Astrocyte (in vitro differentiated cells and primary cell): ENCODE data around the gene COL16A1. TPM values are rescaled to one million over a fixed set of nuclear protein-coding genes. Genes with fewer than 3 reads are reported as not detected.

Experiments
- DNase-seq: peaks from one replicate; pipeline ENCODE4 v3.0.0-alpha.2; 2010; ENCODE audit warnings: low read depth
- FAIRE-seq: peaks from 2 replicates; lab custom pipeline; 2011; peaks lifted over from hg19 to GRCh38; lab: Jason Lieb, UNC
- H2AFZ ChIP-seq: 2 replicates; pipeline ENCODE4 v1.6.0; 2012; ENCODE audit warnings: low read depth, low read length, inconsistent platforms
- H3K27ac ChIP-seq: 2 replicates; pipeline ENCODE4 v1.5.1; 2011; ENCODE audit warnings: low read depth, low read length, inconsistent platforms
- H3K27me3 ChIP-seq: 2 replicates; pipeline ENCODE4 v1.6.0; 2011; ENCODE audit warnings: low read length, inconsistent platforms; ENCODE audit not compliant: insufficient read depth
- H3K36me3 ChIP-seq: 2 replicates; pipeline ENCODE4 v1.5.1; 2011; ENCODE audit warnings: low read length, inconsistent platforms; ENCODE audit not compliant: insufficient read depth
- H3K4me1 ChIP-seq: 2 replicates; pipeline ENCODE4 v1.5.1; 2011; ENCODE audit warnings: low read length, inconsistent platforms; ENCODE audit not compliant: insufficient read depth
- H3K4me2 ChIP-seq: 2 replicates; pipeline ENCODE4 v1.6.0; 2012; ENCODE audit warnings: low read length, inconsistent platforms
- H3K4me3 ChIP-seq: 2 replicates; pipeline ENCODE4 v1.5.1; 2011; ENCODE audit warnings: low read depth, mild to moderate bottlenecking, low read length, inconsistent platforms; ENCODE audit not compliant: insufficient read depth
- H3K79me2 ChIP-seq: 2 replicates; pipeline ENCODE4 v1.6.0; 2012; ENCODE audit warnings: mild to moderate bottlenecking, low read length, inconsistent platforms; ENCODE audit not compliant: insufficient read depth
- H3K9ac ChIP-seq: 2 replicates; pipeline ENCODE4 v1.6.0; 2012; ENCODE audit warnings: mild to moderate bottlenecking, low read length, inconsistent platforms
- H3K9me3 ChIP-seq: 2 replicates; pipeline ENCODE4 v1.5.1; 2012; ENCODE audit warnings: low read depth, mild to moderate bottlenecking, low read length, inconsistent platforms; ENCODE audit not compliant: insufficient read depth
- H4K20me1 ChIP-seq: 2 replicates; pipeline ENCODE4 v1.6.0; 2012; ENCODE audit warnings: low read length, inconsistent platforms; ENCODE audit not compliant: insufficient read depth
- H3K27ac Mint-ChIP-seq: one replicate; pipeline ENCODE4 v1.8.0; 2021; ENCODE audit warnings: mild to moderate bottlenecking, mixed read lengths; ENCODE audit not compliant: unreplicated experiment
- H3K27me3 Mint-ChIP-seq: one replicate; pipeline ENCODE4 v1.8.0; 2021; ENCODE audit warnings: low read depth, mixed read lengths; ENCODE audit not compliant: unreplicated experiment
- H3K36me3 Mint-ChIP-seq: one replicate; pipeline ENCODE4 v1.8.0; 2021; ENCODE audit warnings: low read depth, mixed read lengths; ENCODE audit not compliant: unreplicated experiment
- H3K4me1 Mint-ChIP-seq: one replicate; pipeline ENCODE4 v1.8.0; 2021; ENCODE audit warnings: low read depth, mixed read lengths; ENCODE audit not compliant: unreplicated experiment
- H3K4me3 Mint-ChIP-seq: one replicate; pipeline ENCODE4 v1.8.0; 2021; ENCODE audit warnings: mild to moderate bottlenecking, moderate library complexity, mixed read lengths; ENCODE audit not compliant: unreplicated experiment
- H3K9me3 Mint-ChIP-seq: one replicate; pipeline ENCODE4 v1.8.0; 2021; ENCODE audit warnings: mild to moderate bottlenecking, mixed read lengths; ENCODE audit not compliant: unreplicated experiment
- EZH2 ChIP-seq: IDR thresholded peaks from 2 replicates; pipeline ENCODE4 v1.6.1; 2012; ENCODE audit warnings: mild to moderate bottlenecking, low read length, inconsistent platforms; ENCODE audit not compliant: insufficient read depth
- total RNA-seq: library from RNA; stranded (reverse); gene quantifications from 2 replicates; pipeline ENCODE4 v1.2.1, GENCODE V29; 2021
- TF ChIP-seq, protein P1 (sequence below): IDR thresholded peaks from 2 replicates; pipeline ENCODE4 v1.5.1; 2011; ENCODE audit warnings: low read depth, mild to moderate bottlenecking, inconsistent platforms, low read length, moderate library complexity; ENCODE audit not compliant: insufficient read depth

The COL16A1 gene
- total RNA-seq, 1 donor from 2014 or later, result 42.9 TPM

DNA sequence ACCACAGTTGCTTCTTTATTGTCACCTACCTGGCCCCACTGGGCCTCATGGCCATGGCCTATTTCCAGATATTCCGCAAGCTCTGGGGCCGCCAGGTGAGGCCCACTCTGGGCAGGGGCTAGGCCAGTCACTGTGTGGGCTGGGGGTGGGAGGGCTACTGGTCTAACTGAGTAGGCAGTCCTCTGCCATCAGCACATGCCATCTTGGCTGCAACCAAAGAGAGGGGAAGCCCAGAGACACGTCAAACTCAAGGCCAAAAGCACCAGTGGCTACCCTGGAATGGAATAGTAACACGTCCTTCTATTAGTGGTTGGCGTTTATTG is 82.4 kb downstream of the COL16A1 start:
- Mint-ChIP-seq H3K27me3 (peaks cover 22% of the 10 kb centered on the region), H3K9me3 (no peaks in the 10 kb centered on the region)
- H3K9me3 ChIP-seq, result no peaks in the 10 kb centered on the region

DNA sequence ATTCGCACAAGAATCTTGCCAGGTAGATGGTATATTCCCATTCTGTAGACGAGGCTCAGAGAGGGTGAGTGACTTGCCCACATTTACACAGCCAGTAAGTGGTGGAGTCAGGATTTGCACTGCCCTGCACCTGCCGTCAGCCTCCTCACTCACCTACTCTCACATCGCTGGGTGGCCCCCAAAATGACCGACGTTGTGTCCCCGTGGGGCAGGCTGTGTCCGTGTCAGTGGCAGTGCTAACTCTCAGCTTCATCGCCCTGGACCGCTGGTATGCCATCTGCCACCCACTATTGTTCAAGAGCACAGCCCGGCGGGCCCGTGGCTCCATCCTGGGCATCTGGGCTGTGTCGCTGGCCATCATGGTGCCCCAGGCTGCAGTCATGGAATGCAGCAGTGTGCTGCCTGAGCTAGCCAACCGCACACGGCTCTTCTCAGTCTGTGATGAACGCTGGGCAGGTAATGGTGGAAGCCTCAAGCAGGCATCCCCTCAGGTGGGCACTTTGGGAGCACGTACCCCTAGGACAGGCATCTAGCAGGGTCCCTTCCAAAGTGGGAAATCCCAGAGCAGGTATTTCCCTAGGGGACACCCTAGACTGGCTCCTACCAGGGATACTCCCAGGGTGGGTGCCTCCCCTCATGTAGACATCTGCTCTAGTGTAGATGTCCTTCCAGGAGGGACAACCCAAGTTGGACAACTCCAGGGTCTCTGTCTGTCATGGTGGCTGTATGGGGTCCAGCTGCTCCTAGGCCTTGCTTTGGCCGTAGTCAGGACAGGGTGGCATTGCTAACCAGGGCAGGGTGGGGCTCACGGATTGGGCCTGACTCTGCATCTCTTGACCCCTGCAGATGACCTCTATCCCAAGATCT is 83.0 kb downstream of the COL16A1 start:
- Histone ChIP-seq H3K27me3 (peaks cover 7% of the 10 kb centered on the region), H3K4me2 (no peak overlapping the region), H3K9me3 (no peaks in the 10 kb centered on the region), H3K9ac (no peak overlapping the region), H3K79me2 (no peaks in the 10 kb centered on the region), H3K4me1 (peaks cover 12% of the 10 kb centered on the region), H2AFZ (no peak overlapping the region), H3K27ac (no peak overlapping the region), H4K20me1 (peaks cover 8% of the 10 kb centered on the region), H3K4me3 (no peak overlapping the region), H3K36me3 (no peaks in the 10 kb centered on the region)
- Mint-ChIP-seq H3K27me3 (peaks cover 25% of the 10 kb centered on the region), H3K9me3 (no peaks in the 10 kb centered on the region), H3K4me3 (no peak overlapping the region), H3K36me3 (peaks cover 7% of the 10 kb centered on the region), H3K4me1 (peaks cover 8% of the 10 kb centered on the region), H3K27ac (no peak overlapping the region)
- no peak for TF ChIP-seq EZH2
- TF ChIP-seq, protein P1, sequence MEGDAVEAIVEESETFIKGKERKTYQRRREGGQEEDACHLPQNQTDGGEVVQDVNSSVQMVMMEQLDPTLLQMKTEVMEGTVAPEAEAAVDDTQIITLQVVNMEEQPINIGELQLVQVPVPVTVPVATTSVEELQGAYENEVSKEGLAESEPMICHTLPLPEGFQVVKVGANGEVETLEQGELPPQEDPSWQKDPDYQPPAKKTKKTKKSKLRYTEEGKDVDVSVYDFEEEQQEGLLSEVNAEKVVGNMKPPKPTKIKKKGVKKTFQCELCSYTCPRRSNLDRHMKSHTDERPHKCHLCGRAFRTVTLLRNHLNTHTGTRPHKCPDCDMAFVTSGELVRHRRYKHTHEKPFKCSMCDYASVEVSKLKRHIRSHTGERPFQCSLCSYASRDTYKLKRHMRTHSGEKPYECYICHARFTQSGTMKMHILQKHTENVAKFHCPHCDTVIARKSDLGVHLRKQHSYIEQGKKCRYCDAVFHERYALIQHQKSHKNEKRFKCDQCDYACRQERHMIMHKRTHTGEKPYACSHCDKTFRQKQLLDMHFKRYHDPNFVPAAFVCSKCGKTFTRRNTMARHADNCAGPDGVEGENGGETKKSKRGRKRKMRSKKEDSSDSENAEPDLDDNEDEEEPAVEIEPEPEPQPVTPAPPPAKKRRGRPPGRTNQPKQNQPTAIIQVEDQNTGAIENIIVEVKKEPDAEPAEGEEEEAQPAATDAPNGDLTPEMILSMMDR, result no peak
- FAIRE-seq (no peak), DNase-seq (no peak)

More for the DNA sequence above, 82.4 kb downstream of the COL16A1 start:
- Histone ChIP-seq H3K4me2 (no peak overlapping the region), H3K4me1 (peaks cover 18% of the 10 kb centered on the region), H4K20me1 (peaks cover 13% of the 10 kb centered on the region), H2AFZ (no peak overlapping the region), H3K27me3 (peaks cover 7% of the 10 kb centered on the region), H3K36me3 (no peaks in the 10 kb centered on the region), H3K79me2 (no peaks in the 10 kb centered on the region), H3K27ac (no peak overlapping the region), H3K9ac (no peak overlapping the region), H3K4me3 (no peak overlapping the region)
- no peak for FAIRE-seq
- TF ChIP-seq, protein P1, result no peak
- no peak for TF ChIP-seq EZH2
- DNase-seq, result no peak
- no peak overlapping the region for H3K27ac Mint-ChIP-seq
- peaks cover 7% of the 10 kb centered on the region for H3K36me3 Mint-ChIP-seq
- H3K4me3 Mint-ChIP-seq, result no peak overlapping the region
- H3K4me1 Mint-ChIP-seq, result peaks cover 12% of the 10 kb centered on the region
